ENCODE data around the gene SETD5.

The SETD5 gene

GRCh38 chr3:9500108-9501050, 103.0 kb downstream of the SETD5 start:
- H3K4me3 ChIP-seq (ENCODE audit: low read depth, low read length): peak overlapping the region; percentile 85

GRCh38 chr3:9501226-9501625, 103.8 kb downstream of the SETD5 start:
- Histone ChIP-seq H3K36me3 (ENCODE audit: control insufficient read depth, insufficient read depth, low read length) (no peaks in the 10 kb centered on the region), H3K4me1 (ENCODE audit: control insufficient read depth, insufficient read depth, low read length) (peaks cover 6% of the 10 kb centered on the region; the same call in 1 of the 2 replicates), H3K9me3 (ENCODE audit: control insufficient read depth, insufficient read depth, low read length) (no peaks in the 10 kb centered on the region), H3K27me3 (ENCODE audit: control insufficient read depth, insufficient read depth, low read length) (peaks cover 26% of the 10 kb centered on the region), H3K4me3 (ENCODE audit: low read depth, low read length) (no peak overlapping the region), H3K27ac (ENCODE audit: low read depth, low read length) (no peak overlapping the region), H3K9ac (ENCODE audit: low read depth, low read length) (no peak overlapping the region)

More at GRCh38 chr3:9500108-9501050, 103.0 kb downstream of the SETD5 start:
- Histone ChIP-seq H3K36me3 (ENCODE audit: control insufficient read depth, insufficient read depth, low read length) (no peaks in the 10 kb centered on the region), H3K9ac (ENCODE audit: low read depth, low read length) (peak overlapping the region; percentile 26; the same call in 1 of the 2 replicates), H3K27ac (ENCODE audit: low read depth, low read length) (no peak overlapping the region), H3K27me3 (ENCODE audit: control insufficient read depth, insufficient read depth, low read length) (peaks cover 28% of the 10 kb centered on the region), H3K4me1 (ENCODE audit: control insufficient read depth, insufficient read depth, low read length) (peaks cover 6% of the 10 kb centered on the region; the same call in 1 of the 2 replicates), H3K9me3 (ENCODE audit: control insufficient read depth, insufficient read depth, low read length) (no peaks in the 10 kb centered on the region)

GRCh38 chr3:9503283-9503682, 105.9 kb downstream of the SETD5 start:
- no peak overlapping the region for H3K4me3 ChIP-seq (ENCODE audit: low read depth, low read length)
- peaks cover 6% of the 10 kb centered on the region; the same call in 1 of the 2 replicates for H3K4me1 ChIP-seq (ENCODE audit: control insufficient read depth, insufficient read depth, low read length)
- H3K36me3 ChIP-seq (ENCODE audit: control insufficient read depth, insufficient read depth, low read length): no peaks in the 10 kb centered on the region
- H3K27ac ChIP-seq (ENCODE audit: low read depth, low read length): no peak overlapping the region
- H3K9ac ChIP-seq (ENCODE audit: low read depth, low read length): no peak overlapping the region
- peaks cover 19% of the 10 kb centered on the region for H3K27me3 ChIP-seq (ENCODE audit: control insufficient read depth, insufficient read depth, low read length)
- no peaks in the 10 kb centered on the region for H3K9me3 ChIP-seq (ENCODE audit: control insufficient read depth, insufficient read depth, low read length)

GRCh38 chr3:9507586-9508578, 110.5 kb downstream of the SETD5 start:
- Histone ChIP-seq H3K27me3 (ENCODE audit: control insufficient read depth, insufficient read depth, low read length) (peaks cover 10% of the 10 kb centered on the region), H3K27ac (ENCODE audit: low read depth, low read length) (no peak overlapping the region), H3K9ac (ENCODE audit: low read depth, low read length) (no peak overlapping the region), H3K36me3 (ENCODE audit: control insufficient read depth, insufficient read depth, low read length) (no peaks in the 10 kb centered on the region), H3K9me3 (ENCODE audit: control insufficient read depth, insufficient read depth, low read length) (no peaks in the 10 kb centered on the region), H3K4me3 (ENCODE audit: low read depth, low read length) (no peak overlapping the region), H3K4me1 (ENCODE audit: control insufficient read depth, insufficient read depth, low read length) (no peaks in the 10 kb centered on the region)

- H3K36me3 ChIP-seq (ENCODE audit: control insufficient read depth, insufficient read depth, low read length): no peaks in the 10 kb centered on the region
- H3K9me3 ChIP-seq (ENCODE audit: control insufficient read depth, insufficient read depth, low read length): no peaks in the 10 kb centered on the region
- no peak overlapping the region for H3K9ac ChIP-seq (ENCODE audit: low read depth, low read length)
- no peak overlapping the region for H3K27ac ChIP-seq (ENCODE audit: low read depth, low read length)
- peaks cover 10% of the 10 kb centered on the region for H3K27me3 ChIP-seq (ENCODE audit: control insufficient read depth, insufficient read depth, low read length)
- H3K4me1 ChIP-seq (ENCODE audit: control insufficient read depth, insufficient read depth, low read length): no peaks in the 10 kb centered on the region
- H3K4me3 ChIP-seq (ENCODE audit: low read depth, low read length): no peak overlapping the region
Observed at GRCh38 chr3:9508781-9509180, 111.4 kb downstream of the SETD5 start.

- Histone ChIP-seq H3K4me3 (ENCODE audit: low read depth, low read length) (no peak overlapping the region), H3K4me1 (ENCODE audit: control insufficient read depth, insufficient read depth, low read length) (no peaks in the 10 kb centered on the region), H3K36me3 (ENCODE audit: control insufficient read depth, insufficient read depth, low read length) (no peaks in the 10 kb centered on the region), H3K9ac (ENCODE audit: low read depth, low read length) (no peak overlapping the region), H3K9me3 (ENCODE audit: control insufficient read depth, insufficient read depth, low read length) (no peaks in the 10 kb centered on the region), H3K27me3 (ENCODE audit: control insufficient read depth, insufficient read depth, low read length) (peaks cover 8% of the 10 kb centered on the region), H3K27ac (ENCODE audit: low read depth, low read length) (no peak overlapping the region)
Observed at GRCh38 chr3:9512456-9513045, 115.1 kb downstream of the SETD5 start.

GRCh38 chr3:9514306-9514705, 116.9 kb downstream of the SETD5 start:
- Histone ChIP-seq H3K27me3 (ENCODE audit: control insufficient read depth, insufficient read depth, low read length) (peaks cover 4% of the 10 kb centered on the region; the same call in 1 of the 2 replicates), H3K27ac (ENCODE audit: low read depth, low read length) (no peak overlapping the region), H3K4me1 (ENCODE audit: control insufficient read depth, insufficient read depth, low read length) (no peaks in the 10 kb centered on the region), H3K36me3 (ENCODE audit: control insufficient read depth, insufficient read depth, low read length) (no peaks in the 10 kb centered on the region), H3K4me3 (ENCODE audit: low read depth, low read length) (no peak overlapping the region), H3K9ac (ENCODE audit: low read depth, low read length) (no peak overlapping the region), H3K9me3 (ENCODE audit: control insufficient read depth, insufficient read depth, low read length) (no peaks in the 10 kb centered on the region)

GRCh38 chr3:9514956-9515355, 117.5 kb downstream of the SETD5 start:
- H3K9me3 ChIP-seq (ENCODE audit: control insufficient read depth, insufficient read depth, low read length): no peaks in the 10 kb centered on the region
- no peak overlapping the region for H3K27ac ChIP-seq (ENCODE audit: low read depth, low read length)
- no peak overlapping the region for H3K9ac ChIP-seq (ENCODE audit: low read depth, low read length)
- H3K4me1 ChIP-seq (ENCODE audit: control insufficient read depth, insufficient read depth, low read length): no peaks in the 10 kb centered on the region
- H3K4me3 ChIP-seq (ENCODE audit: low read depth, low read length): no peak overlapping the region
- no peaks in the 10 kb centered on the region for H3K36me3 ChIP-seq (ENCODE audit: control insufficient read depth, insufficient read depth, low read length)
- H3K27me3 ChIP-seq (ENCODE audit: control insufficient read depth, insufficient read depth, low read length): peaks cover under 1% of the 10 kb centered on the region; the same call in 1 of the 2 replicates

- H3K4me1 ChIP-seq (ENCODE audit: control insufficient read depth, insufficient read depth, low read length): no peaks in the 10 kb centered on the region
- no peaks in the 10 kb centered on the region; the same call in 1 of the 2 replicates for H3K27me3 ChIP-seq (ENCODE audit: control insufficient read depth, insufficient read depth, low read length)
- H3K36me3 ChIP-seq (ENCODE audit: control insufficient read depth, insufficient read depth, low read length): no peaks in the 10 kb centered on the region
- H3K4me3 ChIP-seq (ENCODE audit: low read depth, low read length): no peak overlapping the region
- H3K27ac ChIP-seq (ENCODE audit: low read depth, low read length): no peak overlapping the region
- no peak overlapping the region for H3K9ac ChIP-seq (ENCODE audit: low read depth, low read length)
- 0 out of 2 replicates have a peak, but pooled peaks cover 2% of the 10 kb centered on the region for H3K9me3 ChIP-seq (ENCODE audit: control insufficient read depth, insufficient read depth, low read length)
Observed at GRCh38 chr3:9525078-9525477, 127.7 kb downstream of the SETD5 start.

Data from HUES48 (cell line).